ENCODE results near the gene PCLAF. TPM values are rescaled to one million over a fixed set of nuclear protein-coding genes. Genes with fewer than 3 reads are reported as not detected.

The PCLAF gene
- total RNA-seq, 2 donors from 2014 or later, result 28.9 to 78.0 TPM

DNA sequence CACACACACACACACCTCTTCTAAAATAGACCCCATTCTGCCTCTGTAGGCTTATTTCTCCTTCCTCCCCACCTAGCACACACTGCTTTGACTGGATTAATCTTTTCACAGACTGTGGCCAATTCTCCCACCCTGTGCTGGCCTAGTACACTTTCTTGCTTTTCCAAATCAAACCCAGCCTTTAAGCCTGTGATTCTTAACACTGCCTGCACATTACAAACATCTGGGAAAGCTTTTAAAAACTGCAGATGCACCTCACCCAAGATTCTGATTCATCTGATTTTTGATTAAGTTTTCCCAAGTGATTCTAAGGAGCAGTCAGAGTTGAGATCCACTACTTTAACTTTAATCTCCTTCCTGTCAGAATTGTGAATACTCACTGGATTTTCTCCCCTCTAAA is 38.0 kb downstream of the PCLAF start:
- Histone ChIP-seq H3K9ac (ENCODE audit: extremely low read depth, low read length, poor library complexity, severe bottlenecking) (no peak overlapping the region), H3K27me3 (ENCODE audit: control insufficient read depth, insufficient read depth, low read length, poor library complexity, severe bottlenecking) (no peaks in the 10 kb centered on the region), H3K9me3 (ENCODE audit: control insufficient read depth, low read length) (no peaks in the 10 kb centered on the region), H3K4me1 (ENCODE audit: control insufficient read depth, insufficient read depth, low read length) (peaks cover 6% of the 10 kb centered on the region), H3K27ac (ENCODE audit: low read depth, low read length) (no peak overlapping the region), H3K4me3 (ENCODE audit: low read length) (no peak overlapping the region), H3K36me3 (ENCODE audit: control insufficient read depth, insufficient read depth, low read length) (peaks cover 33% of the 10 kb centered on the region)
- no peak overlapping the region for H3K27ac Mint-ChIP-seq
- no peak overlapping the region for H3K4me3 Mint-ChIP-seq
- H3K4me1 Mint-ChIP-seq, result peaks cover 18% of the 10 kb centered on the region
- no peaks in the 10 kb centered on the region for H3K9me3 Mint-ChIP-seq
- H3K36me3 Mint-ChIP-seq (ENCODE audit: low read depth), result peaks cover 32% of the 10 kb centered on the region
- DNase-seq, result no peak
- TF ChIP-seq, protein P1, sequence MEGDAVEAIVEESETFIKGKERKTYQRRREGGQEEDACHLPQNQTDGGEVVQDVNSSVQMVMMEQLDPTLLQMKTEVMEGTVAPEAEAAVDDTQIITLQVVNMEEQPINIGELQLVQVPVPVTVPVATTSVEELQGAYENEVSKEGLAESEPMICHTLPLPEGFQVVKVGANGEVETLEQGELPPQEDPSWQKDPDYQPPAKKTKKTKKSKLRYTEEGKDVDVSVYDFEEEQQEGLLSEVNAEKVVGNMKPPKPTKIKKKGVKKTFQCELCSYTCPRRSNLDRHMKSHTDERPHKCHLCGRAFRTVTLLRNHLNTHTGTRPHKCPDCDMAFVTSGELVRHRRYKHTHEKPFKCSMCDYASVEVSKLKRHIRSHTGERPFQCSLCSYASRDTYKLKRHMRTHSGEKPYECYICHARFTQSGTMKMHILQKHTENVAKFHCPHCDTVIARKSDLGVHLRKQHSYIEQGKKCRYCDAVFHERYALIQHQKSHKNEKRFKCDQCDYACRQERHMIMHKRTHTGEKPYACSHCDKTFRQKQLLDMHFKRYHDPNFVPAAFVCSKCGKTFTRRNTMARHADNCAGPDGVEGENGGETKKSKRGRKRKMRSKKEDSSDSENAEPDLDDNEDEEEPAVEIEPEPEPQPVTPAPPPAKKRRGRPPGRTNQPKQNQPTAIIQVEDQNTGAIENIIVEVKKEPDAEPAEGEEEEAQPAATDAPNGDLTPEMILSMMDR (conservative IDR thresholded peaks at IDR 0.05), result no peak
- H3K27me3 Mint-ChIP-seq (ENCODE audit: insufficient read depth), result no peaks in the 10 kb centered on the region

DNA sequence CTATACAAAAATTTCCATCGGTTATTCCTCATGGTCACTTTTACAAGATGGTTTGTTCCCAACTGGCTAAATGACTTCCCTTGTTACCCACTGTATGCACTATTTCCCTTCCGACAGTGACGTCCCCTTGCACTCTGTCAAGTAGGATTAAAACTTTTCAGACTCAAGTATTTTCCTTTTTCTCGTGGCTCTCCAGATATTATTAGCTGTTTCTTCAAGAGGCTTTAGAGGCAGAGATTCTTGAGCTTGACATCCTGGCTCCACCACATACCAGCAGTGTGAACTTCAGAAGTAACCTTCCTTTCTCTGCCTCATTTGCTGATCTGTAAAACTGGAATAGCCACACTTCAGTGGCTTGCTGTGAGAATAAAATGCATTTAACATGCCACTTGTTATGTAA is 39.3 kb downstream of the PCLAF start:
- Mint-ChIP-seq H3K4me1 (peaks cover 18% of the 10 kb centered on the region), H3K9me3 (no peaks in the 10 kb centered on the region), H3K27me3 (ENCODE audit: insufficient read depth) (no peaks in the 10 kb centered on the region), H3K36me3 (ENCODE audit: low read depth) (peaks cover 21% of the 10 kb centered on the region), H3K4me3 (no peak overlapping the region), H3K27ac (no peak overlapping the region)
- H3K27me3 ChIP-seq (ENCODE audit: control insufficient read depth, insufficient read depth, low read length, poor library complexity, severe bottlenecking), result no peaks in the 10 kb centered on the region
- TF ChIP-seq, protein P1 (conservative IDR thresholded peaks at IDR 0.05), result no peak
- H3K9ac ChIP-seq (ENCODE audit: extremely low read depth, low read length, poor library complexity, severe bottlenecking), result no peak overlapping the region
- no peak overlapping the region for H3K27ac ChIP-seq (ENCODE audit: low read depth, low read length)
- no peak for DNase-seq
- peaks cover 24% of the 10 kb centered on the region for H3K36me3 ChIP-seq (ENCODE audit: control insufficient read depth, insufficient read depth, low read length)
- WGBS, 2 experiments (ENCODE audit: insufficient coverage in 1 of 2, insufficient read length in 1 of 2), result 90 to 93% methylated on average over 4 of the region's 4 CpGs
- no peak overlapping the region for H3K4me3 ChIP-seq (ENCODE audit: low read length)
- peaks cover 6% of the 10 kb centered on the region for H3K4me1 ChIP-seq (ENCODE audit: control insufficient read depth, insufficient read depth, low read length)
- H3K9me3 ChIP-seq (ENCODE audit: control insufficient read depth, low read length), result no peaks in the 10 kb centered on the region

DNA sequence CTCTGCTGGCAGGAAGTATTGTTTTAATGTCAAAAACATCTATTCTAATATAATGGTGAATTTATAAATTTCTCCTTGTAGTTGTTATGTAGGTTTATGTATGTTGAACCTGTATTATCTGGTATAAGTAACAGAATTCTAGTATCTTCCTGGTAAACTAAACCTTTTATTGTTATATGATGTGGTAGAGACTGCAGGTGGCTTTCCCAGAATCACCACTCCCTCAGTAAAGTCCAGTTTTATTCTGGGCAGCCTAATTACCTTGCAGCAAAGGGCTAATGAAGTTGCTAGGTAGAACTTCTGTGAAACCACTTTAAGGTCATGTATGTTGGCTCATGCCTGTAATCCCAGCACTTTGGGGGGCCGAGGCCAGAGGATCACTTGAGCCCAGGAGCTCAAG is 40.9 kb downstream of the PCLAF start:
- Histone ChIP-seq H3K27ac (ENCODE audit: low read depth, low read length) (no peak overlapping the region), H3K9me3 (ENCODE audit: control insufficient read depth, low read length) (no peaks in the 10 kb centered on the region), H3K9ac (ENCODE audit: extremely low read depth, low read length, poor library complexity, severe bottlenecking) (no peak overlapping the region), H3K4me3 (ENCODE audit: low read length) (no peak overlapping the region), H3K4me1 (ENCODE audit: control insufficient read depth, insufficient read depth, low read length) (peaks cover 6% of the 10 kb centered on the region), H3K27me3 (ENCODE audit: control insufficient read depth, insufficient read depth, low read length, poor library complexity, severe bottlenecking) (no peaks in the 10 kb centered on the region), H3K36me3 (ENCODE audit: control insufficient read depth, insufficient read depth, low read length) (peaks cover 22% of the 10 kb centered on the region)
- peaks cover 18% of the 10 kb centered on the region for H3K4me1 Mint-ChIP-seq
- peaks cover 15% of the 10 kb centered on the region for H3K36me3 Mint-ChIP-seq (ENCODE audit: low read depth)
- no peak for DNase-seq
- no peak overlapping the region for H3K4me3 Mint-ChIP-seq
- no peaks in the 10 kb centered on the region for H3K27me3 Mint-ChIP-seq (ENCODE audit: insufficient read depth)
- H3K27ac Mint-ChIP-seq, result no peak overlapping the region
- 86 to 95% methylated on average over 1 of the region's 1 CpG for WGBS, 2 experiments (ENCODE audit: insufficient coverage in 1 of 2, insufficient read length in 1 of 2)
- H3K9me3 Mint-ChIP-seq, result no peaks in the 10 kb centered on the region
- TF ChIP-seq, protein P1 (conservative IDR thresholded peaks at IDR 0.05), result no peak

Data from endodermal cell (in vitro differentiated cells).